Measurements from ENCODE around the gene EPGN. TPM values are rescaled to one million over a fixed set of nuclear protein-coding genes. Genes with fewer than 3 reads are reported as not detected.

The EPGN gene
- total and polyA plus RNA-seq, 10 donors = 0.05 to 1.2 (median 0.46) TPM; not detected in 7

DNA sequence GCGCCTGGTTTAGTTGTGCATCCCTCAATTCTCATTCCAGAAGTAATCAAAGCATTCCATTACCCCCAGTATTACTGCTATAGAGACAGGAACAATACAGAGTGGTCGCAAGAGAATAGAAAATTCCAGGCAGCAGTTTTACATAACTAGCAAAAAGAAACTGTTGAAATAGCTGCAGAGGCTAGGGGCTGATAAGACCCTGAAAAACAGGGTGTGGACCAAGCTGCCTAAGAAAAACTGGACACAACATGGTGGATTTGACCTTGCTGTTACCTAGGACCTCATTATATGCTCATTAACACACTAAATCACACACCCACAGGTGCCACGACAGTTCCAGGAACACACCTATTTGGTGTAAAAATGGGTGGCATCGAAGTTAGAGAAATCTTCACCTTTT lies 15.4 kb downstream of the EPGN start:
- Histone ChIP-seq H3K4me1 (peaks cover 0 to 4% (median 0%) of the 10 kb centered on the region in 6 donors), H3K36me3 (no peaks in the 10 kb centered on the region), H3K4me3 (no peak overlapping the region), H3K9me3 (no peaks in the 10 kb centered on the region), H3K27ac (no peak overlapping the region), H3K27me3 (replicated peaks in 1 of 7) (peaks cover 0 to 9% (median 0%) of the 10 kb centered on the region in 7 donors)
- WGBS, 5 donors = 82 to 89% (median 83%) methylated on average over 4 of the region's 4 CpGs
- TF ChIP-seq POLR2A (IDR thresholded peaks at IDR 0.05) (no peak), POLR2AphosphoS5 (IDR thresholded peaks at IDR 0.05) (no peak)
- TF ChIP-seq, protein P1, sequence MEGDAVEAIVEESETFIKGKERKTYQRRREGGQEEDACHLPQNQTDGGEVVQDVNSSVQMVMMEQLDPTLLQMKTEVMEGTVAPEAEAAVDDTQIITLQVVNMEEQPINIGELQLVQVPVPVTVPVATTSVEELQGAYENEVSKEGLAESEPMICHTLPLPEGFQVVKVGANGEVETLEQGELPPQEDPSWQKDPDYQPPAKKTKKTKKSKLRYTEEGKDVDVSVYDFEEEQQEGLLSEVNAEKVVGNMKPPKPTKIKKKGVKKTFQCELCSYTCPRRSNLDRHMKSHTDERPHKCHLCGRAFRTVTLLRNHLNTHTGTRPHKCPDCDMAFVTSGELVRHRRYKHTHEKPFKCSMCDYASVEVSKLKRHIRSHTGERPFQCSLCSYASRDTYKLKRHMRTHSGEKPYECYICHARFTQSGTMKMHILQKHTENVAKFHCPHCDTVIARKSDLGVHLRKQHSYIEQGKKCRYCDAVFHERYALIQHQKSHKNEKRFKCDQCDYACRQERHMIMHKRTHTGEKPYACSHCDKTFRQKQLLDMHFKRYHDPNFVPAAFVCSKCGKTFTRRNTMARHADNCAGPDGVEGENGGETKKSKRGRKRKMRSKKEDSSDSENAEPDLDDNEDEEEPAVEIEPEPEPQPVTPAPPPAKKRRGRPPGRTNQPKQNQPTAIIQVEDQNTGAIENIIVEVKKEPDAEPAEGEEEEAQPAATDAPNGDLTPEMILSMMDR (IDR thresholded peaks at IDR 0.05 in 8 of 11, conservative IDR thresholded peaks at IDR 0.05 in 3 of 11) = no peak
- DNase-seq = no peak
- intact Hi-C loops (cut with DNase I; ENCODE audit: low total_unique reads) = no loop called here

DNA sequence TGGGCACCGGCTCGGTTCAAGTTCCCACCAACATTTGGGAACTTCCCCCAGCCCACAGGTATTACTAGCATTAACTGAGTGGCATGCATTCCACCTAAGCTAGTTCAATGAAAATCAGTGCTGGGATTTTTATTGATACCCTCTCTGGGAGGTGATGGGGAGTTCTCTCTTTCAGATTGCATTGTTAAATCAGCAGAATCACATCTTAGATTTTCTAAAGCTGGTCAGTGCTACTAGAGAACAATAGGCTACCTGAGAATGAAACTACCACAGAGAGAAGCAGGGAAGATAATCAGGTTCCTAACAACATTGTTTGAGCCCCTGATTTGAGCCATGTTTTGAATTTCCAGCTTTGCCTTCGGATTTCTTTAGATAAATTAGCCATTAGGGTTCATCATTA lies 16.0 kb downstream of the EPGN start:
- peaks cover 0 to 4% (median 0%) of the 10 kb centered on the region in 6 donors for H3K4me1 ChIP-seq
- peaks cover 0 to 9% (median 0%) of the 10 kb centered on the region in 7 donors for H3K27me3 ChIP-seq (replicated peaks in 1 of 7)
- H3K9me3 ChIP-seq = no peaks in the 10 kb centered on the region
- no peak overlapping the region for H3K4me3 ChIP-seq
- TF ChIP-seq, protein P1 (IDR thresholded peaks at IDR 0.05 in 8 of 11, conservative IDR thresholded peaks at IDR 0.05 in 3 of 11) = no peak
- TF ChIP-seq POLR2AphosphoS5 (IDR thresholded peaks at IDR 0.05) = no peak
- no peak for TF ChIP-seq POLR2A (IDR thresholded peaks at IDR 0.05)
- H3K36me3 ChIP-seq = no peaks in the 10 kb centered on the region
- 49 to 62% (median 52%) methylated on average over 3 of the region's 3 CpGs for WGBS, 5 donors
- intact Hi-C loops (cut with DNase I; ENCODE audit: low total_unique reads) = no loop called here
- H3K27ac ChIP-seq = no peak overlapping the region
- no peak for DNase-seq

DNA sequence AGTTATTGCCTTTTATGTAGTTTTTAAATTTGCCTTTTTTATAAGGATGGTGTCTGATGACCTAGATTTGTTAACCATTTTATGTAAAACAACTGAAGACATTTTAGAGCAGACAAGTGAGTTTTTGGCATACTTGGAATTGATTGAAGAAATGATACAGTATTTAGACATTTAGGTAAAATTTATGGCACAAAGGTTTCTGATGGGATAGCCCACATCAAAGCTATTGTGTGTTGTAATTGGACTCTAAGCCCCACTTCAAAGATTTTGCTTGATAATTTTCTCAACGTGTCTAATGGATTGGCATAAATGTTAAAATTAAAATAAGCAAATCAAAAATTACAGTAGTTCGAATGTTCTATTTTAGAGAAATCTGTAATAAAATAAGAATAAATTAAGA lies 17.6 kb downstream of the EPGN start:
- no peak overlapping the region for H3K27ac ChIP-seq
- peaks cover 0 to 9% (median 0%) of the 10 kb centered on the region in 7 donors for H3K27me3 ChIP-seq (replicated peaks in 1 of 7)
- H3K9me3 ChIP-seq = no peaks in the 10 kb centered on the region
- DNase-seq = no peak
- no peak overlapping the region for H3K4me3 ChIP-seq
- WGBS, 5 donors = 71 to 83% (median 78%) methylated on average over 2 of the region's 2 CpGs
- no peaks in the 10 kb centered on the region for H3K4me1 ChIP-seq
- intact Hi-C loops (cut with DNase I; ENCODE audit: low total_unique reads) = no loop called here
- H3K36me3 ChIP-seq = no peaks in the 10 kb centered on the region
- TF ChIP-seq POLR2A (IDR thresholded peaks at IDR 0.05) (no peak), POLR2AphosphoS5 (IDR thresholded peaks at IDR 0.05) (no peak)
- TF ChIP-seq, protein P1 (IDR thresholded peaks at IDR 0.05 in 8 of 11, conservative IDR thresholded peaks at IDR 0.05 in 3 of 11) = no peak

DNA sequence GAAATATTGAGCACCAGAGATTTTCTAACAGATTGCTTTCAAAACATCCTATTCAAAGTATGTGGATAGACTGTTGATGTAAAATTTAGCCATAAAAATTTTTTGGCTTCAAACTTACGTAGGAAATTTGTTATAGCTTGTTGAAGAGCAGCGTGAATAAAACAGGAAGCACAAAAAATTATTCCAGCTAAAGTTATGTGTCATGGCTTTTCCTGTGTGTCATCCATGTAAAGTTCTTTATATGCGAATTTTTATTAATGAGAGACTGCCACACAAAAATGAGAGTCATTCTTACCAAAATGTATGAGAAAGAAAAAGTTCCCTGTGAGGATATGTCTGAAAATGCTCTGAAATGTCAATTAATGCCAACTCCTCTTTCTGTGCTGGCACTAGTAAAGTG lies 19.5 kb downstream of the EPGN start:
- H3K36me3 ChIP-seq = no peaks in the 10 kb centered on the region
- H3K27me3 ChIP-seq (replicated peaks in 1 of 7) = peaks cover 0 to 9% (median 0%) of the 10 kb centered on the region in 7 donors
- WGBS, 5 donors = 29 to 58% (median 32%) methylated on average over 3 of the region's 3 CpGs
- no peak overlapping the region for H3K4me3 ChIP-seq
- no peak overlapping the region for H3K27ac ChIP-seq
- intact Hi-C loops (cut with DNase I; ENCODE audit: low total_unique reads) = no loop called here
- no peaks in the 10 kb centered on the region for H3K9me3 ChIP-seq
- DNase-seq = no peak
- TF ChIP-seq POLR2AphosphoS5 (IDR thresholded peaks at IDR 0.05) = no peak
- no peak for TF ChIP-seq POLR2A (IDR thresholded peaks at IDR 0.05)
- TF ChIP-seq, protein P1 (IDR thresholded peaks at IDR 0.05 in 8 of 11, conservative IDR thresholded peaks at IDR 0.05 in 3 of 11) = no peak
- no peaks in the 10 kb centered on the region for H3K4me1 ChIP-seq
